Activated T-cell treated with anti-CD3 and anti-CD28 coated beads for 4 hours (primary cell): Measurements from ENCODE around the gene CWC15.

Experiments
- DNase-seq: peaks from one replicate; pipeline ENCODE4 v3.0.0-alpha.2; 2020

The CWC15 gene

GRCh38 chr11:94912806-94913205, 60.5 kb downstream of the CWC15 start:
- no peak for DNase-seq
